GM18520 (cell line): ENCODE results near the gene USHBP1.
A peak's percentile ranks its signal among the peaks of the same experiment; 100 is the strongest.
"Not testable (repeated sequence)": the region's sequence is repeated elsewhere in the genome, so short reads cannot be mapped to it uniquely, and the experiment has no call there.

Experiments used
- ATAC-seq: cut with Tn5 transposase; IDR thresholded peaks from one replicate; pipeline ENCODE4 v1.9.1; 2021; ENCODE audit not compliant: unreplicated experiment

USHBP1 gene

DNA sequence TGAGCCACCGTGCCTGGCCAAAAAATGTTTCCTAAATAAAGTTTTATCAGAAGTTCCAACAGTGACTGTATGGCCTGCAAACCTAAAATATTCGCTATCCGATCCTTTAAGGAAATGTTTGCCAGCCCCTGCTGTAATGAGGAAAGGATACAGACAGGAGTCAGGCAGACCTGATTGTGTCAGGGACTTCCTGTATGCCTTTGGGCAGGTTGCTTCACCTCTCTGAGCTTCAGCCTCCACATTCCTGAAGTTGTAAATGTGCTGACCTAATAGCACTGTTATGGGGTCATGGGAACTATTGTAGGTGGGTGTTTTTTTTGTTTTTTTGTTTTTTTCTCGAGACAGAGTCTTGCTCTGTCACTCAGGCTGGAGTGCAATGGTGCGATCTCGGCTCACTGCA lies 32.4 kb upstream of the USHBP1 start:
- ATAC-seq = no peak

DNA sequence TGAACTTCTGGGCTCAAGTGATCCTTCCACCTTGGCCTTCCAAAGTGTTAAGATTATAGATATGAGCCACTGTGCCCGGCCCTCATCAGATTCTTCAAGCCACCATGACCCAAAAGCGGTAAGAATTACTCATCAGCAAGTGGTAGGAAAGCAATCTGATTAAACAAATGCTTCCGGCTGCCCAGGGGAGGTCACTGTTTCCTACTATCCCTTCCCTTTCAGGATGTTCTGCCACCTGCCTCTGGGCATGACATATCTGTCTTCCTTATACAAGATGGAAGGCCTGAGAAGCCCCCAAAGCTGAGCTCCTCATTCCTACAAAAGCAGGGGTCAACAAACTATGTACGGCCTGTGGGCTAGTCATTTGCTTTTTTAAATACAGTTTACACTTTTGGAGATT lies 31.7 kb upstream of the USHBP1 start:
- no peak for ATAC-seq

DNA sequence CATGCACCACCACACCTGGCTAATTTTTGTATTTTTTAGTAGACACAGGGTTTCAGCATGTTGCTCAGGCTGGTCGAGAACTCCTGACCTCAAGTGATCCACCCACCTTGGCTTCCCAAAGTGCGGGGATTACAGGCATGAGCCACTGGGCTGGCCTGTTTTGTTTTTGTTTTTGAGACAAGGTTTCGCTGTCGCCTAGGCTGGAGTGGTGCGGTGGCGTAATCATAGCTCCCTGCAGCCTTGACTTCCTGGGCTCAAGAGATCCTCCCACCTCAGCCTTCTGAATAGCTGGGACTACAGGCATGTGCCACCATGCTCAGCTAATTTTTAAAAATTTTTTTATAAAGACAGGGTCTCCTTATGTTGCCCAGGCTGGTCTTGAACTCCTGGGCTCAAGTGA lies 31.0 kb upstream of the USHBP1 start:
- ATAC-seq = not testable (repeated sequence)

DNA sequence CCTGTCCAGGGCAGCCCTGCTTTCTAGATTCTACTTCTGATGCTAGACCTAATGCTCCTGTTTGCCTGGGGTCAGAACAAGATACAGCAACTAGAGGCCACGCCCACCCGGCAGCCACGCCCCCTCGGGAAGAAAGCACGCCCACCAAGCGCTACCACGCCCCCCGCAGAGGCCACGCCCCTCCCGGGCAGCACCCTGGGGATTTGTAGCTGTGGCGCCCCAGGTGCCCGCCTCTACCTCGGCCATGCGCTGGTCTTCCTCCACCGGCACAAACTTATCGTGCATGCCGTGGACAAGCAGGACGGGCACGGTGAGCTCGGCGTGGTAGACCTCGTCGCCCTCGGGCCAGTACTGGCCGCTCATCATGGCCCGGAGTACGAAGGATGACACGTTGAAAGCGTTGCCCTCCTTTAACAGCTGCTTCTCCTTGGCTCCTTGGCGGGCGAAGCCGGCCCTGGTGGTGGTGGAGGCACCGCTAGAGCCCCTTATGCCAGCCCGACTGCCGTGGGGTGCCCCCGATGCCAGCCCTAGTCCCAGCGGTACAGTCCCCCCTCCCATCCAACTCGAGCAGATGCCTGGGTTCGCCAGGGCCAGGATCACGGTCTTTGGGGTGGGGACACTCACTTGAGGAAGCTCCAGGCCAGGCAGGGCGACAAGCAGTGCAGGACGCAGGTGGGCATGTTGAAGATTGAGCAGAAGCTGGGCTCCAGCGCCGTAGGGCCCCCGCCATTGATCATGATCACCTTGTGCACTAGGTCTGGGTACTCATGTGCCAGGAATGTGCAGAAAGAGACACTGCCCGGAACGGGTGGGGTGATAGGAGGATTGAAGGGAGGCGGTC lies 29.7 kb upstream of the USHBP1 start:
- ATAC-seq = no peak

DNA sequence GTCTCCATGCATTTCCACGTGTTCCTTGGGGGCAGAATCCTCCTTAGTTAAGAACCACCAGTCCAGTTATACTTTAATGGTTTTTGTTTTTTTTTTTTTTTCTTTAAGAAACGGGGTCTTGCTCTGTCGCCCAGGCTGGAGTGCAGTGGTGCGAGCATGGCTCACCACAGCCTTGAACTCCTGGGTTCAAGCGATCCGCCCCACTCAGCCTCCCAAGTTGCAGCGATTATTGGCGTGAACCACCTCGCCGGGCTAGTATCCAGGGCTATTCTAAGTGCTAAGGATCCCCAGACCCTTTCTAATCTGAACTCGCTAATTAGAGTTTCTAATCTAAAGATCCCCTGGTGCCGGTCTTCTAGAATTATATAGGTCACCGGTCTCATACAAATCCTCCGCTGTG lies 29.1 kb upstream of the USHBP1 start:
- no peak for ATAC-seq

DNA sequence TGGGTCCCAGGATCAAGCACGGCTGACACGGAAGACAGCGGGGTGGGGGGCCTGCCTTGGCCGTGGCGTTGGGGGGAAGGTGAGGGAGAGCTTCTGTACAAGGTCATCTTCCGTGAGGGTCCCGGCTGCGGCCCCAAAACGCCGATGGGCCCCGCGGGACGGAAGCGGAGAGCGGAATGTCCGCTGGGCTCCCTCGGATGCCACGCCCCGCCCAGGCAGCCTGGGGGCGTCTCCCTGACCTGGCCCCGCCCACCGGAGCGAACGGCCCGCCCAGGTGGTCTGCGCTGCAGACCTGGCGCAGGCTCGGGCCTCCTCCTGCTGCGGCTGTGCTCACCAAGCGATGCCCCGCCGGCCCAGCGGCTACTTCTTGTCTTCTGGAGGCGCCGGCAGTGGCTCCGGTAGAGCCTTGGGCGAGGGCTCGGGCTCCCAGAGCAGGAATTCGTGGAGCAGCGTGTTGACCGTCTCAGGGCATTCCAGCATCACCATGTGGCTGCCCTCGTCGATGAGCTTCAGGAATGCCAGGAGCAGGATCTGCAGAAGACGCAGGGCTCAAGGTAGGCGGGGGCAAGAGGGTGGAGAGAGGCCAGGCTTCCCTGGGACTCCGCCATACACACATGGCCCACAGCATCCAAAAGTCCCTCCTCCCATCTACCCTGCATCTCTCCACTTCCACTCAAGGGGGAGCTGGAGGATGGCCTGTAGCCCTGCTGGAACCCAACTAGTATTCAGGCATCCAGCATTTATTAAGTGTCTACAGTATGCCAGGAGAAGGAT lies 27.9 kb upstream of the USHBP1 start:
- peak; percentile 63 for ATAC-seq

DNA sequence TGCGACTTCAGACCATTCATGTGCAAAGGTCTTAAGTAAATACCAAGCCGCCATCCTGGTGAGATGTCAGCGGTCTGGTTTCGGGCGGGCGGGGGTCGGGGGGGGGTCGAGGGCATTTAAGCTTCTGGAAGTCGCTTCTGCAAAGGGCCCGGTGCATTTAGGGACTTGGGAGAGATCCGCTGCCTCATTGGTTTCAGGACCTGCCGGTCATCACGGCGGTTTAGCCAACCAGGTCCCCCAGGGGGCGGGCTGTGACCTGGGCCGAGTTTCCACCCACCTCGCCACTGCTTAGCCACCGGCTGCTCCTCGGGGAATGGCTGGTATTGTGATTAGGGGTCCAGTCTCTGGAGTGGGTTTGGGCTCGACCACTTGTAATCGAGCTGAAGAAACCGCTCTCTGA lies 24.9 kb upstream of the USHBP1 start:
- no peak for ATAC-seq

DNA sequence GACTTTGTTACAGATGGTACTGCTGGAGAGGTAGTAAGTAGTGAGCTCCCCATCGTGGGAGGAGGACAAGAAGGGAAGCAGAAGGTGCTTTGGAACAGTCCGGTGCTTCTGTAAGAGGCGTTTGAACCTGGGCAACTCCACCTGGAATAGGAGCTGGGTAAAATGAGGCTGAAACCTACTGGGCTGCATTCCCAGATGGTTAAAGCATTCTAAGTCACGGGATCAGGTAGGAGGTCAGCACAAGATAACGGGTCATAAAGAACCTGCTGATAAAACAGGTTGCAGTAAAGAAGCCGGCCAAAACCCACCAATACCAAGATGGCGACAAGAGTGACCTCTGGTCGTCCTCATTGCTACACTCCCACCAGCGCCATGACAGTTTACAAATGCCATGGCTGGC lies 22.2 kb upstream of the USHBP1 start:
- no peak for ATAC-seq

DNA sequence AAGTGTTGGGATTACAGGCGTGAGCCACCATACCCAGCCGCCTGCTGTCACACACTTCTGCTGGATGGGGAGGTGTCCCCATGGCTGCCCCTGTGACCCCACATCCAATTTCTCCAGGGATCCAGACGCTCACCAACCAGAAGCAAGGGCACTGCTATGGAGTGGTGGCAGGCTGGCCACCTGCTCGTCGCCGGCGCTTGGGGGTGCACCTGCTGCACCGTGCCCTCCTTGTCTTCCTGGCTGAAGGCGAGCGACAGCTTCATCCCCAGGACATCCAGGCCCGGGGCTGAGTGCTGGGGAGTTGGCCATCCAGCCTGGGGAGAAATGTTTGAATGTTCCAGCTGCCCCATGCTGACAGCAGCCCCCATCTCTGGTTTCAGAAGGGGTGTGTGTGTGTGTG lies 21.7 kb upstream of the USHBP1 start:
- no peak for ATAC-seq

DNA sequence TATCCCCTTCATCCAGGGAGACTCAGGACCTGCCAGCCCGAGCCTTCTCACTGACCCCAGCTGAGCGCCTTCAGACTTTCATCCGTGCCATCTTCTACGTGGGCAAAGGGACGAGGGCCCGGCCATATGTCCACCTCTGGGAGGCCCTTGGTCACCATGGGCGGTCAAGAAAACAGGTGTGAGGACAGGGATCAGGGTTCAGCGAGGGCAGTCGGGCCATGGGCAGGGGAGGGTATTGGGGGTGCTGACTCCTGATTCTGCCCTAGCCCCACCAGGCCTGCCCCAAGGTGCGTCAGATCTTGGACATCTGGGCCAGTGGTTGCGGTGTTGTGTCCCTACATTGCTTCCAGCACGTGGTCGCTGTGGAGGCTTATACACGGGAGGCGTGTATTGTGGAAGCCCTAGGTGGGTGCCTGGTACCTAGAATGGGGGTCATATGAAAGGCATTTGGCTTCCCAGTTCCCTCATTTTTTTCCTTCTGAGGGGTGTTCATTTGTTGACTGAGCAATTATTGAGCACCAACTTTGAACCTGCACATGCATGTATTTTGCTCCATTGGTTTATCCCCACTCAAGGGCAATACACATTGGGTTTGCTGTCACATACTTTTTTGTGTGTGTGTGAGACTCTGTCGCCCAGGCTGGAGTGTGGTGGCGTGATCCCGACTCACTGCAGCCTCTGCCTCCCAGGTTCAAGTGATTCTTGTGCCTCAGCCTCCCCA lies 21.0 kb upstream of the USHBP1 start:
- ATAC-seq = no peak

DNA sequence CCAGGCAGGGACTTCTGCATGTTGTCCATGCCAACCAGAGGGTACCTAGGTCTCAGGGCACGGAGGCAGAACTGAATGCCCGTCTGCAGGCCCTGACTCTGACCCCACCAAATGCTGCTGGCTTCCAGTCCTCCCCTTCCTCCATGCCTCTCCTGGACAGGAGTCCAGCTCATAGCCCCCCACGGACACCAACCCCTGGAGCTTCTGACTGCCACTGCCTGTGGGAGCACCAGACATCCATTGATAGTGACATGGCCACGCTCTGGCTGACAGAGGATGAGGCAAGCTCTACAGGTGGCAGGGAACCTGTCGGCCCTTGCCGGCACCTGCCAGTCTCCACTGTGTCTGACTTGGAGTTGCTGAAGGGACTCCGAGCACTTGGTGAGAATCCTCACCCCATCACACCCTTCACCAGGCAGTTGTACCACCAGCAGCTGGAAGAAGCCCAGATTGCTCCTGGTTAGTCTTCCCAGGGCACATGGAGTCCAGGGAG lies 19.0 kb upstream of the USHBP1 start:
- no peak for ATAC-seq

DNA sequence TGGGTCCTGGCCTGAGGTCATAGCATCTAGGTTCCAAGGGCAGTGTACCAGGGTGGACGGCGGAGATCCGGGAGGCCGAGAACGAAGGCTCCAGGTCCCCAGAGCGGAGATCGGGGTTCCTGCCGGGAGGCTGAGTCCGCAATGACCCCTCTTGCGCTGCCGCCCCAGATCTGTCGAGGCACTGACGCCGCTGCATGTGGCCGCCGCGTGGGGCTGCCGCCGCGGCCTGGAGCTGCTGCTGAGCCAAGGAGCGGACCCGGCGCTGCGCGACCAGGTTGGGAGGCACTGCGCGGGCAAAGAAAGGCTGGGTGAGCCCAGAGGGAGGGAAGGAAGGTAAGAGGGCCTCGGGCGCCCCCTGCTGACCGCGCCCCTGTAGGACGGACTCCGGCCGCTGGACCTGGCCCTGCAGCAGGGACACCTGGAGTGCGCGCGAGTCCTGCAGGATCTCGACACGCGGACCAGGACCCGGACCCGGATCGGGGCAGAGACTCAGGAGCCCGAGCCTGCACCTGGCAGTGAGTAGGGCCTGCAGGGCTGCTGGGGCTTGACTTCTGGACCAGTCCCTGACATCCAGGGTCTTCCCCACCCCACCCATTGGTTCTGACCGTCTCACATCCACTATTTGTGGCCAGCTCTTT lies 18.1 kb upstream of the USHBP1 start:
- no peak for ATAC-seq

DNA sequence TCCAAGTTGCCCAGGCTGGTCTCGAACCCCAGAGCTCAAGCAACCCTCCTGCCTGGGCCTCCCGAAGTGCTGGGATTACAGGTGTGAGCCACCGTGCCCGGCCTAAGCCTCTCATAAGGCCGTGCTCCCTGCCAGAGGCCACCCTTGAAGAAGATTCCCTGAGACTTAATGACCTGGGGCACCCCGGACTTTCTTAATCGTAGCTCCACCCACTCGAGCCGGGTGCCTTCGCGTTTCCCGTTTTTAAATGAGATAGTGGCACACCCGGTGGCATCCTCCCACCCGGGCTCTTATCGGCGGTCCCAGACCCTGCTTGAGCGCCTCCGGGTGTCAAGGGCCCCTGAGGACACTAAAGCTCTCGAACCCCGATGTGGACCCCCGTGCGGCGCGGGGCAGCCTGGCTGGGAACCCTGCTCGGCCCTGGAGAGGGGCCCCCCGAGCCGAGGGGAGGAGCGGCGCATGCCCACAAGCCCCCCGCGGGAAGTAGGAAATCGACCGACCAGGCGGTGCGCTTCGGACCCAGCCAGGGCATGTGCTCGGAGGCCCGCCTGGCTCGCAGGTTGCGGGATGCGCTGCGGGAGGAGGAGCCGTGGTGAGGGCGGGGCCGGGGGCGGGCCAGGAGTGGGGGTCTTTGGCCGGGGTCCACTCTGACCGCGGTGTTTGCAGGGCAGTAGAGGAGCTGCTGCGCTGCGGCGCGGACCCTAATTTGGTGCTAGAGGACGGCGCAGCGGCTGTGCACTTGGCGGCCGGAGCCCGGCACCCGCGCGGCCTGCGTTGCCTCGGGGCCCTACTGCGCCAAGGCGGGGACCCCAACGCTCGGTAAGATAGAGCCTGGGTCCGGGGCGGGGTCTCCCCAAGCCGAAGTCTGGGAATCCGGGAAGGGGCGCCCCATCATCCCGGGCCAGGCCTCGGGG lies 17.1 kb upstream of the USHBP1 start, which contains the start of gene ANKLE1:
ANKLE1 (plus strand) TSS at position 511 of the 914 bp plus-strand sequence; CDS start at position 531, 20 bp downstream.
- ATAC-seq = no peak

DNA sequence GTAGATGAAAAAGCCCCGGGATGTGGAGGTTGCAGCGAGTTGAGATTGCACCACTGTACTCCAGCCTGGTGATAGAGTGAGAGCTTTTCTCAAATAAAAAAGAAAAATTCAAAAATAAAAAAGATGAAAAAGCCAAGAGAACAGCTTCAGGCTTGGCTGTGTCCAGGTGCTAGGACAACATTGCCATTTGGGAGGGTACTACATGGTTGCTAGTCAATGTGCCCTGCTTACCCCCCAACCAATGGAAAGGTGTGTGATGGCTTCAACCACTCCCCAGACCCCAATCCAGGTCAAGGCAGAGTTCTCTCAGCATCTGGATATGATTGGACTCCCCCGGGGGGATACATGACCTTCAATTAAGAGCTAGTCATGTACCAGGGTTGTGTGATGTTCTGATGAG lies 14.9 kb upstream of the USHBP1 start:
- no peak for ATAC-seq

DNA sequence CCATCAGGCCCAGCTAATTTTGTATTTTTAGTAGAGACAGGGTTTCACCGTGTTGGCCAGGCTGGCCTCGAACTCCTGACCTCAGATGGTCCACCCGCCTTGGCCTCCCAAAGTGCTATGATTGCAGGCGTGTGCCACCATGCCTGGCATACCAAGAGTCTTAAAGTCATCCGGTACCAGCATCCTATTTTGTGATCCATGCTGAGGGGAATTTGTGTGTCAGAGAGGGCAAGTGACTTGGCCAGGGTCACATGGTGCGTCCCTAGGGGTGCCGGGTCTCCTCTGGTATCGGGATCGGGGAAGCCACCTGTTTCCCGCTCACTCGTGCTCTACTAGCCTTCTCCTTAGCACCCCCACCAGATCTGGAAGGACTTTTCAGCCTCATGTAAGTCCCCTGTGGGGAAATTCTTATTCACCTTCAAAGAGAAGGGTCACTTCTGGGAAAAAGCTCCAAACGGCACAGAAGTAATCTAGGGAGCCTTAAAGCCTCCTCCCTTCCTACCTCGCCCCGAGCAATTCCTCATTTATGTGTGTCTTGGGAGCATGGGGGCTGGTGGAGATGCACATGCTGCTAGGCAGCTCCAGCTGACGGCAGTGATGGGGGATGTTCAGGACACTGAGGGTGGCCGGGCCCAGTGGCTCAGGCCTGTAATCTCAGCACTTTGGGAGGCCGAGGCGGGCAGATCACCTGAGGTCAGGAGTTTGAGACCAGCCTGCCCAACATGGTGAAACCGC lies 11.1 kb upstream of the USHBP1 start:
- ATAC-seq = no peak

DNA sequence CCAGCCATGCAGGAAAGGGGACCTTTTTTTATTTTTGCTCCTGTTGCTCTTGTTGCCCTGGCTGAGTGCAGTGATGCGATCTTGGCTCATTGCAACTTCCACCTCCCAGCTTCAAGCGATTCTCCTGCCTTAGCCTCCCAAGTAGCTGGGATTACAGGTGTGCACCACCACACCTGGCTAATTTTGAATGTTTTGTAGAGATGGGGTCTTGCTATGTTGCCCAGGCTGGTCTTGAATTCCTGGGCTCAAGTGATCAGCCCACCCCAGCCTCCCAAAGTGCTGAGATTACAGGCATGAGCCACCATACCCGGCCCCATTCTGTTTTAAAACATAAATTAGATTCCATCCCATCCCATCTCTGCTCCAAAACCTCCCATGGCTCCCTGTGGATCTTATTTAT lies 10.3 kb upstream of the USHBP1 start:
- ATAC-seq = not testable (repeated sequence)

DNA sequence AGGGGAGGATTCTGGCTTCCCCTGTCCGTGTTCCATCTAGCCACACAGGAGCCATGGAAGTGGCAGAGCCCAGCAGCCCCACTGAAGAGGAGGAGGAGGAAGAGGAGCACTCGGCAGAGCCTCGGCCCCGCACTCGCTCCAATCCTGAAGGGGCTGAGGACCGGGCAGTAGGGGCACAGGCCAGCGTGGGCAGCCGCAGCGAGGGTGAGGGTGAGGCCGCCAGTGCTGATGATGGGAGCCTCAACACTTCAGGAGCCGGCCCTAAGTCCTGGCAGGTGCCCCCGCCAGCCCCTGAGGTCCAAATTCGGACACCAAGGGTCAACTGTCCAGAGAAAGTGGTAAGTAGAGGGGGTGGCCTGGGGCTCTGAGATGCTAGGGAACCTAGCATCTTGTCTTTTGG lies 4.2 kb upstream of the USHBP1 start:
- no peak for ATAC-seq

DNA sequence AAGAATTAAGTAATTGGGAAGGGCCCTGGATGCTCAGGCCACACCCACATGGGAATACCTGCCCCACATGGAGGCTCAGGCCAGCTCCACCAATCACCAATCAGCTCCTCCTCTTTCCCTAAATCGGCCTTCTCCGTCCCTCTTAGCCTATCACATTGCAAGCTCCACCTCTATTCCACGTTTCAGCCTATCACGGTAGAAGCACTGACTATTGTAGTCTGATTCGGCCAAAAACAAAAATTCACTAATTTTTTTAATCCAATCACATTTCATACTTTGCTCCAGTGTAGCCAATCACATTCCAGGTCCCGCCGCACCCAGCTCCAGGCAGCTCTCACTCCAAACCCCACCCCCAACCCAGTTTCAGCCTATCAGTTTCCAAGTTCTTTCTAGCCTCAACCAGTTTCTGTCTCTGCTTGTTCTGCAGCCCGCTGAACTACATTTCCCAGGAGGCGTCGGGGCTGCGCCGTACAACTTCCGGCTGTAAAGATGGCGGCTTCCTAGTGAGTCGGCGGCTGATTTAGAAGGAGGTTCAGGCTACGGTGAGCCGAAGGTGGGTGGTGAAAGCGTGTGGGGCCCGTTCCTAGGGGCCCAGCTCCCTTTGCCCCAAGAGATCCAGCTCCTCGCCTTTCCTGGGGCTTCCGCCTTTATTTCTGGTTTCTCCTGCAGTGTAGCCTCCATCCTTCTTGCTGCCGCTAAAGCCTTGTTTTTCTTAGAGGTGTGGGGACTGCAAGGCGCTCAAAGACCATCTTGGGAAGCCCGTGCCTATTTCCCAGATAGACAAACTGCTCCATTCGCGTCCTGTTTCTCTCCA lies 2.6 kb upstream of the USHBP1 start, which contains the start of gene BABAM1:
BABAM1 (plus strand) TSS at position 469 of the 814 bp plus-strand sequence. CDS start 1,364 bp downstream, outside the sequence.
- peak; percentile 94 for ATAC-seq
